WTC11 (cell line): ENCODE measurements around the gene FRYL. TPM values are rescaled to one million over a fixed set of nuclear protein-coding genes. Genes with fewer than 3 reads are reported as not detected.

Source experiments
- ATAC-seq: fragments of 200-7000 bp; cut with Tn5 transposase; 2 replicates; pipeline ENCODE4 v1.10.0; 2021; ENCODE audit warnings: mild to moderate bottlenecking, moderate library complexity
- CTCF ChIA-PET: fragments of 300-600 bp; sonication (Branson Sonifier 250); formaldehyde crosslinking; loops from one replicate; lab custom pipeline; 2021; ENCODE audit warnings: antibody characterized with exemption; lab: Charles Lee
- POLR2A ChIA-PET: fragments of 350-600 bp; sonication (Branson Sonifier 250); formaldehyde crosslinking; loops from one replicate; lab custom pipeline; 2021; ENCODE audit warnings: antibody characterized with exemption; lab: Charles Lee
- DNase-seq: peaks from one replicate; pipeline ENCODE4 v3.0.0; 2021; ENCODE audit warnings: low spot score
- H3K27ac Mint-ChIP-seq: 2 replicates; pipeline ENCODE4 v1.8.0; 2021; ENCODE audit warnings: mixed read lengths
- H3K27me3 Mint-ChIP-seq: 2 replicates; pipeline ENCODE4 v1.8.0; 2021; ENCODE audit warnings: low read depth, mild to moderate bottlenecking, moderate library complexity, mixed read lengths
- H3K36me3 Mint-ChIP-seq: 2 replicates; pipeline ENCODE4 v1.8.0; 2021; ENCODE audit warnings: mixed read lengths
- H3K4me1 Mint-ChIP-seq: 2 replicates; pipeline ENCODE4 v1.8.0; 2022; ENCODE audit warnings: mixed read lengths
- H3K4me3 Mint-ChIP-seq: 2 replicates; pipeline ENCODE4 v1.8.0; 2021; ENCODE audit warnings: mild to moderate bottlenecking, moderate library complexity, mixed read lengths
- H3K9me3 Mint-ChIP-seq: 2 replicates; pipeline ENCODE4 v1.8.0; 2021; ENCODE audit warnings: mixed read lengths
- EMX1 ChIP-seq: fragments of 250-450 bp; sonication (Bioruptor Pico); IDR thresholded peaks from 2 replicates; pipeline ENCODE4 v1.8.0; 2021; ENCODE audit warnings: mild to moderate bottlenecking
- ESRRA ChIP-seq: sonication (generic); formaldehyde crosslinking; IDR thresholded peaks from 2 replicates; pipeline ENCODE4 v1.8.1; 2022; ENCODE audit warnings: mild to moderate bottlenecking, missing genetic modification reagents, borderline replicate concordance
- FOXJ3 ChIP-seq: sonication (generic); formaldehyde crosslinking; IDR thresholded peaks from 2 replicates; pipeline ENCODE4 v1.9.0; 2021; ENCODE audit warnings: missing genetic modification reagents, mild to moderate bottlenecking, borderline replicate concordance
- FOXK1 ChIP-seq: sonication (generic); formaldehyde crosslinking; IDR thresholded peaks from 2 replicates; pipeline ENCODE4 v1.8.0; 2022; ENCODE audit warnings: mild to moderate bottlenecking, moderate library complexity, missing genetic modification reagents
- FOXP1 ChIP-seq: sonication (generic); formaldehyde crosslinking; IDR thresholded peaks from 2 replicates; pipeline ENCODE4 v1.8.0; 2022; ENCODE audit warnings: missing genetic modification reagents, mild to moderate bottlenecking, moderate library complexity, borderline replicate concordance
- GABPB1 ChIP-seq: sonication (generic); formaldehyde crosslinking; IDR thresholded peaks from 2 replicates; pipeline ENCODE4 v1.8.1; 2023; ENCODE audit warnings: mild to moderate bottlenecking, missing genetic modification reagents
- GTF2I ChIP-seq: fragments of 250-450 bp; sonication (Bioruptor Pico); conservative IDR thresholded peaks from 2 replicates; pipeline ENCODE4 v1.4.0; 2021; ENCODE audit warnings: mild to moderate bottlenecking
- JAZF1 ChIP-seq: fragments of 250-450 bp; sonication (Bioruptor Pico); IDR thresholded peaks from 2 replicates; pipeline ENCODE4 v1.9.0; 2021; ENCODE audit warnings: moderate library complexity, mild to moderate bottlenecking, inconsistent platforms
- JUN ChIP-seq: sonication (generic); formaldehyde crosslinking; IDR thresholded peaks from 2 replicates; pipeline ENCODE4 v1.8.0; 2023; ENCODE audit warnings: mild to moderate bottlenecking, missing genetic modification reagents
- MYBL2 ChIP-seq: sonication (generic); formaldehyde crosslinking; IDR thresholded peaks from 2 replicates; pipeline ENCODE4 v1.8.1; 2023; ENCODE audit warnings: mild to moderate bottlenecking, moderate library complexity, missing genetic modification reagents
- NR1H2 ChIP-seq: sonication (generic); formaldehyde crosslinking; IDR thresholded peaks from 2 replicates; pipeline ENCODE4 v1.9.0; 2021; ENCODE audit warnings: mild to moderate bottlenecking, moderate library complexity, missing genetic modification reagents
- NR2C2 ChIP-seq: sonication (generic); formaldehyde crosslinking; IDR thresholded peaks from 2 replicates; pipeline ENCODE4 v1.8.0; 2022; ENCODE audit warnings: mild to moderate bottlenecking, missing genetic modification reagents
- NR3C1 ChIP-seq: sonication (generic); formaldehyde crosslinking; conservative IDR thresholded peaks from 2 replicates; pipeline ENCODE4 v1.8.1; 2023; ENCODE audit warnings: low read depth, mild to moderate bottlenecking, missing genetic modification reagents
- SMAD3 ChIP-seq: sonication (generic); formaldehyde crosslinking; IDR thresholded peaks from 2 replicates; pipeline ENCODE4 v1.8.0; 2022; ENCODE audit warnings: missing genetic modification reagents, mild to moderate bottlenecking, borderline replicate concordance
- TEAD1 ChIP-seq: sonication (generic); formaldehyde crosslinking; IDR thresholded peaks from 2 replicates; pipeline ENCODE4 v1.8.0; 2022; ENCODE audit warnings: mild to moderate bottlenecking, missing genetic modification reagents
- TEAD4 ChIP-seq: sonication (generic); formaldehyde crosslinking; IDR thresholded peaks from 2 replicates; pipeline ENCODE4 v1.8.0; 2022; ENCODE audit warnings: mild to moderate bottlenecking, missing genetic modification reagents
- ZNF121 ChIP-seq: sonication (generic); formaldehyde crosslinking; IDR thresholded peaks from 2 replicates; pipeline ENCODE4 v1.8.0; 2023; ENCODE audit warnings: missing genetic modification reagents
- ZNF232 ChIP-seq: sonication (generic); formaldehyde crosslinking; IDR thresholded peaks from 2 replicates; pipeline ENCODE4 v1.8.0; 2022; ENCODE audit warnings: mild to moderate bottlenecking, missing genetic modification reagents
- ZNF263 ChIP-seq: sonication (generic); formaldehyde crosslinking; IDR thresholded peaks from 2 replicates; pipeline ENCODE4 v1.8.1; 2022; ENCODE audit warnings: low read depth, mild to moderate bottlenecking, moderate library complexity, missing genetic modification reagents
- ZNF416 ChIP-seq: fragments of 250-450 bp; sonication (Bioruptor Pico); IDR thresholded peaks from 2 replicates; pipeline ENCODE4 v1.9.0; 2021; ENCODE audit warnings: mild to moderate bottlenecking, inconsistent platforms
- total RNA-seq: library from RNA; stranded (reverse); gene quantifications from 3 replicates; pipeline ENCODE4 v1.2.3, GENCODE V29; 2021
- TF ChIP-seq, protein P1 (sequence below): sonication (generic); formaldehyde crosslinking; IDR thresholded peaks from 2 replicates; pipeline ENCODE4 v1.8.0; 2022; ENCODE audit warnings: mild to moderate bottlenecking, missing genetic modification reagents
- TF ChIP-seq, protein P2 (sequence below): sonication (generic); formaldehyde crosslinking; IDR thresholded peaks from 2 replicates; pipeline ENCODE4 v1.8.1; 2022; ENCODE audit warnings: missing genetic modification reagents, borderline replicate concordance
- TF ChIP-seq, protein P3 (sequence below): sonication (generic); formaldehyde crosslinking; conservative IDR thresholded peaks from 2 replicates; pipeline ENCODE4 v1.8.1; 2022; ENCODE audit warnings: mild to moderate bottlenecking, missing genetic modification reagents
- TF ChIP-seq, protein P4 (sequence below): fragments of 250-450 bp; sonication (Bioruptor Pico); IDR thresholded peaks from 2 replicates; pipeline ENCODE4 v1.9.0; 2021; ENCODE audit warnings: mild to moderate bottlenecking
- TF ChIP-seq, protein P5 (sequence below): sonication (generic); formaldehyde crosslinking; IDR thresholded peaks from 2 replicates; pipeline ENCODE4 v1.8.0; 2023; ENCODE audit warnings: missing genetic modification reagents
- TF ChIP-seq, protein P6 (sequence below): sonication (generic); formaldehyde crosslinking; IDR thresholded peaks from 2 replicates; pipeline ENCODE4 v1.8.1; 2023; ENCODE audit warnings: mild to moderate bottlenecking, missing genetic modification reagents, moderate library complexity
- TF ChIP-seq, protein P7 (sequence below): sonication (generic); formaldehyde crosslinking; IDR thresholded peaks from 2 replicates; pipeline ENCODE4 v1.8.0; 2023; ENCODE audit warnings: mild to moderate bottlenecking, missing genetic modification reagents
- TF ChIP-seq, protein P8 (sequence below): sonication (generic); formaldehyde crosslinking; IDR thresholded peaks from 2 replicates; pipeline ENCODE4 v1.8.1; 2022; ENCODE audit warnings: low read depth, missing genetic modification reagents, borderline replicate concordance

Gene FRYL
- total RNA-seq, 1 experiment from 2014 or later = 38.7 TPM

DNA sequence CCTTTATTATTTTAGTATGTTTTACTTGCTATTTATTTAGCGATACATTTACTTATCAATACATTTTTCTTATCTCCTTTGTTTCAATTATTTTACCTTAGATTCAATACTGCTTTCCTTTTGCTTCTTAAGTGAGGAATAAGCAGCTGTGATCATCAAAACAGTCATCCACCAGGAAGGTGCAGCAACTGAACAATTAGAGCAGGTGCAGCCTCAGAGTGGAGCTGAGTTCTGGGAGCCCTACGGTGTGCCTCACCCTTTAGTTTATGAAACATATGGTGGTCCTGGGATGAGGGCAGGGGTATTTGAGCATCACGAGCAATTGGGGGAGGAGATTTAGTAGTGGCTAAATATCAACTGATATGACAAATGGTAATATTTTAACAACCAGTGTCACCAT is 111.0 kb downstream of the FRYL start:
- ChIA-PET POLR2A (no interaction called here), CTCF (interaction anchor here (1.3 kb wide), 1 partner anchor 90 kb away, joined by 9 read pairs; no protein-coding TSS in a partner anchor)
- Mint-ChIP-seq H3K4me1 (peaks cover 33% of the 10 kb centered on the region), H3K27ac (no peak overlapping the region), H3K36me3 (peaks cover 8% of the 10 kb centered on the region), H3K9me3 (peaks cover 9% of the 10 kb centered on the region), H3K4me3 (no peak overlapping the region), H3K27me3 (no peaks in the 10 kb centered on the region)
- no peak for DNase-seq
- TF ChIP-seq, protein P1, sequence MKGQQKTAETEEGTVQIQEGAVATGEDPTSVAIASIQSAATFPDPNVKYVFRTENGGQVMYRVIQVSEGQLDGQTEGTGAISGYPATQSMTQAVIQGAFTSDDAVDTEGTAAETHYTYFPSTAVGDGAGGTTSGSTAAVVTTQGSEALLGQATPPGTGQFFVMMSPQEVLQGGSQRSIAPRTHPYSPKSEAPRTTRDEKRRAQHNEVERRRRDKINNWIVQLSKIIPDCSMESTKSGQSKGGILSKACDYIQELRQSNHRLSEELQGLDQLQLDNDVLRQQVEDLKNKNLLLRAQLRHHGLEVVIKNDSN (CRISPR knock-in tag) = no peak
- no peak for TF ChIP-seq ESRRA (CRISPR knock-in tag)
- TF ChIP-seq TEAD1 (CRISPR knock-in tag) = no peak
- TF ChIP-seq, protein P2, sequence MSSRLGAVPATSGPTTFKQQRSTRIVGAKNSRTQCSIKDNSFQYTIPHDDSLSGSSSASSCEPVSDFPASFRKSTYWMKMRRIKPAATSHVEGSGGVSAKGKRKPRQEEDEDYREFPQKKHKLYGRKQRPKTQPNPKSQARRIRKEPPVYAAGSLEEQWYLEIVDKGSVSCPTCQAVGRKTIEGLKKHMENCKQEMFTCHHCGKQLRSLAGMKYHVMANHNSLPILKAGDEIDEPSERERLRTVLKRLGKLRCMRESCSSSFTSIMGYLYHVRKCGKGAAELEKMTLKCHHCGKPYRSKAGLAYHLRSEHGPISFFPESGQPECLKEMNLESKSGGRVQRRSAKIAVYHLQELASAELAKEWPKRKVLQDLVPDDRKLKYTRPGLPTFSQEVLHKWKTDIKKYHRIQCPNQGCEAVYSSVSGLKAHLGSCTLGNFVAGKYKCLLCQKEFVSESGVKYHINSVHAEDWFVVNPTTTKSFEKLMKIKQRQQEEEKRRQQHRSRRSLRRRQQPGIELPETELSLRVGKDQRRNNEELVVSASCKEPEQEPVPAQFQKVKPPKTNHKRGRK = no peak
- TF ChIP-seq, protein P3, sequence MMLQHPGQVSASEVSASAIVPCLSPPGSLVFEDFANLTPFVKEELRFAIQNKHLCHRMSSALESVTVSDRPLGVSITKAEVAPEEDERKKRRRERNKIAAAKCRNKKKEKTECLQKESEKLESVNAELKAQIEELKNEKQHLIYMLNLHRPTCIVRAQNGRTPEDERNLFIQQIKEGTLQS (CRISPR knock-in tag) = no peak
- no peak for TF ChIP-seq MYBL2 (CRISPR knock-in tag)
- no peak for TF ChIP-seq JUN (CRISPR knock-in tag)
- no peak for TF ChIP-seq FOXP1 (CRISPR knock-in tag)
- TF ChIP-seq NR3C1 (CRISPR knock-in tag) = no peak
- no peak for TF ChIP-seq TEAD4
- TF ChIP-seq ZNF232 (CRISPR knock-in tag) = no peak
- TF ChIP-seq, protein P4, sequence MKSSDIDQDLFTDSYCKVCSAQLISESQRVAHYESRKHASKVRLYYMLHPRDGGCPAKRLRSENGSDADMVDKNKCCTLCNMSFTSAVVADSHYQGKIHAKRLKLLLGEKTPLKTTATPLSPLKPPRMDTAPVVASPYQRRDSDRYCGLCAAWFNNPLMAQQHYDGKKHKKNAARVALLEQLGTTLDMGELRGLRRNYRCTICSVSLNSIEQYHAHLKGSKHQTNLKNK (CRISPR knock-in tag) = no peak
- no peak for TF ChIP-seq ZNF121 (CRISPR knock-in tag)
- no peak for TF ChIP-seq EMX1 (CRISPR knock-in tag)
- TF ChIP-seq SMAD3 (CRISPR knock-in tag) = no peak
- TF ChIP-seq NR2C2 (CRISPR knock-in tag) = no peak
- TF ChIP-seq, protein P5, sequence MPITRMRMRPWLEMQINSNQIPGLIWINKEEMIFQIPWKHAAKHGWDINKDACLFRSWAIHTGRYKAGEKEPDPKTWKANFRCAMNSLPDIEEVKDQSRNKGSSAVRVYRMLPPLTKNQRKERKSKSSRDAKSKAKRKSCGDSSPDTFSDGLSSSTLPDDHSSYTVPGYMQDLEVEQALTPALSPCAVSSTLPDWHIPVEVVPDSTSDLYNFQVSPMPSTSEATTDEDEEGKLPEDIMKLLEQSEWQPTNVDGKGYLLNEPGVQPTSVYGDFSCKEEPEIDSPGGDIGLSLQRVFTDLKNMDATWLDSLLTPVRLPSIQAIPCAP (CRISPR knock-in tag) = no peak
- no peak for TF ChIP-seq FOXK1 (CRISPR knock-in tag)
- ATAC-seq = no peak

DNA sequence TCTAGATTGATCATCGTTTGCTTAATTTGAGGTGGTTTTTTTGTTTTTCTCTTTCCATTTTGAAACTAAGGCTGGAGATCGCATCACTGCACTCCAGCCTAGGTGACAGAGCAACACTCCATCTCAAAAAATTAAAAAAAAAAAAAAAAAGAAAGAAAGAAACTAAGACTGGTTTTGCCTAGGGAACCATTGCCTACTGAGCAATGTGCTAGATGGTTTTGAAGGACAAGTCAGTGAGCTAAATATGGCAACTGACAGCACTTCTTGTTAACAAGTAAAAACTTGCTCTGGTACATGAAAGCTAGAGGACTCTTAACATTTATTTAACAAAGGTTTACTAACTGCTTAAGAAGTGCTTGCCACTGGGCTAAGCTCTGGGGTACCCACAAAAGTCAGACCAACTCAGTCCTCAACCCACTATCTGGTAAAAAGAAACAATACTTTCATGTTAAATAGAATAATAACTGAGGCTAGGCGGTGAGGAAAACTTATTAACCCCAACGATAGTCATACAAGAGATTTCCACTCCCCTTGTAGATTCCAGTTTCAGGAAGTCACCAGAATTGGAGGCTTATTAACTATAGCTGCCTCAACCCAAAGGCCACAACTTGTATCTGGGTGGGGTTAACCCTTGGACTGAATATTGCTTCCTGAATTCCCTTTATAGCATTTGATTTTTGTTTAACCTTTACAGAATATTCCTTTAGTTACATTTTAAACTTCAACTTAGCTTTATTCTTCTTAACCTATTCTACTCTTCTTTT is 111.6 kb downstream of the FRYL start:
- ChIA-PET CTCF (interaction anchor here (1.3 kb wide), 1 partner anchor 90 kb away, joined by 9 read pairs; no protein-coding TSS in a partner anchor), POLR2A (no interaction called here)
- ATAC-seq = peak; percentile 20; the same call in 1 of the 2 replicates
- Mint-ChIP-seq H3K36me3 (peaks cover 8% of the 10 kb centered on the region), H3K4me1 (peaks cover 38% of the 10 kb centered on the region), H3K4me3 (no peak overlapping the region), H3K27me3 (no peaks in the 10 kb centered on the region), H3K9me3 (peaks cover 8% of the 10 kb centered on the region), H3K27ac (no peak overlapping the region)
- DNase-seq = no peak
- TF ChIP-seq, protein P6, sequence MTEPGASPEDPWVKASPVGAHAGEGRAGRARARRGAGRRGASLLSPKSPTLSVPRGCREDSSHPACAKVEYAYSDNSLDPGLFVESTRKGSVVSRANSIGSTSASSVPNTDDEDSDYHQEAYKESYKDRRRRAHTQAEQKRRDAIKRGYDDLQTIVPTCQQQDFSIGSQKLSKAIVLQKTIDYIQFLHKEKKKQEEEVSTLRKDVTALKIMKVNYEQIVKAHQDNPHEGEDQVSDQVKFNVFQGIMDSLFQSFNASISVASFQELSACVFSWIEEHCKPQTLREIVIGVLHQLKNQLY (CRISPR knock-in tag) = no peak
- TF ChIP-seq FOXJ3 (CRISPR knock-in tag) (no peak), GTF2I (CRISPR knock-in tag) (no peak), ZNF263 (CRISPR knock-in tag) (no peak), GABPB1 (no peak), ZNF416 (CRISPR knock-in tag) (no peak), NR1H2 (CRISPR knock-in tag) (no peak), TEAD1 (CRISPR knock-in tag) (no peak), JAZF1 (no peak)
- TF ChIP-seq, protein P7, sequence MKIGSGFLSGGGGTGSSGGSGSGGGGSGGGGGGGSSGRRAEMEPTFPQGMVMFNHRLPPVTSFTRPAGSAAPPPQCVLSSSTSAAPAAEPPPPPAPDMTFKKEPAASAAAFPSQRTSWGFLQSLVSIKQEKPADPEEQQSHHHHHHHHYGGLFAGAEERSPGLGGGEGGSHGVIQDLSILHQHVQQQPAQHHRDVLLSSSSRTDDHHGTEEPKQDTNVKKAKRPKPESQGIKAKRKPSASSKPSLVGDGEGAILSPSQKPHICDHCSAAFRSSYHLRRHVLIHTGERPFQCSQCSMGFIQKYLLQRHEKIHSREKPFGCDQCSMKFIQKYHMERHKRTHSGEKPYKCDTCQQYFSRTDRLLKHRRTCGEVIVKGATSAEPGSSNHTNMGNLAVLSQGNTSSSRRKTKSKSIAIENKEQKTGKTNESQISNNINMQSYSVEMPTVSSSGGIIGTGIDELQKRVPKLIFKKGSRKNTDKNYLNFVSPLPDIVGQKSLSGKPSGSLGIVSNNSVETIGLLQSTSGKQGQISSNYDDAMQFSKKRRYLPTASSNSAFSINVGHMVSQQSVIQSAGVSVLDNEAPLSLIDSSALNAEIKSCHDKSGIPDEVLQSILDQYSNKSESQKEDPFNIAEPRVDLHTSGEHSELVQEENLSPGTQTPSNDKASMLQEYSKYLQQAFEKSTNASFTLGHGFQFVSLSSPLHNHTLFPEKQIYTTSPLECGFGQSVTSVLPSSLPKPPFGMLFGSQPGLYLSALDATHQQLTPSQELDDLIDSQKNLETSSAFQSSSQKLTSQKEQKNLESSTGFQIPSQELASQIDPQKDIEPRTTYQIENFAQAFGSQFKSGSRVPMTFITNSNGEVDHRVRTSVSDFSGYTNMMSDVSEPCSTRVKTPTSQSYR (CRISPR knock-in tag) = no peak
- TF ChIP-seq, protein P8, sequence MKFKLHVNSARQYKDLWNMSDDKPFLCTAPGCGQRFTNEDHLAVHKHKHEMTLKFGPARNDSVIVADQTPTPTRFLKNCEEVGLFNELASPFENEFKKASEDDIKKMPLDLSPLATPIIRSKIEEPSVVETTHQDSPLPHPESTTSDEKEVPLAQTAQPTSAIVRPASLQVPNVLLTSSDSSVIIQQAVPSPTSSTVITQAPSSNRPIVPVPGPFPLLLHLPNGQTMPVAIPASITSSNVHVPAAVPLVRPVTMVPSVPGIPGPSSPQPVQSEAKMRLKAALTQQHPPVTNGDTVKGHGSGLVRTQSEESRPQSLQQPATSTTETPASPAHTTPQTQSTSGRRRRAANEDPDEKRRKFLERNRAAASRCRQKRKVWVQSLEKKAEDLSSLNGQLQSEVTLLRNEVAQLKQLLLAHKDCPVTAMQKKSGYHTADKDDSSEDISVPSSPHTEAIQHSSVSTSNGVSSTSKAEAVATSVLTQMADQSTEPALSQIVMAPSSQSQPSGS (CRISPR knock-in tag) = no peak
